Fibroblast of lung (primary cell): ENCODE results near the gene PCSK6. TPM values are rescaled to one million over a fixed set of nuclear protein-coding genes. Genes with fewer than 3 reads are reported as not detected.

Source experiments
- DNase-seq, 2 donors: peaks; one replicate each; pipeline versions ENCODE4 v3.0.0 to v3.0.0-alpha.2; 2010; ENCODE audit warnings: low read depth in 2 of 2
- H2AFZ ChIP-seq: 2 replicates; pipeline ENCODE4 v1.5.1; 2012; ENCODE audit warnings: low read length, control low read depth, inconsistent platforms
- H3K27ac ChIP-seq: 2 replicates; pipeline ENCODE4 v1.5.1; 2011; ENCODE audit warnings: low read length, control low read depth; ENCODE audit not compliant: insufficient read depth
- H3K27me3 ChIP-seq: 2 replicates; pipeline ENCODE4 v1.5.1; 2011; ENCODE audit warnings: mild to moderate bottlenecking, low read length; ENCODE audit not compliant: control insufficient read depth, insufficient read depth
- H3K36me3 ChIP-seq: 2 replicates; pipeline ENCODE4 v1.5.1; 2011; ENCODE audit warnings: low read length; ENCODE audit not compliant: control insufficient read depth, insufficient read depth
- H3K4me1 ChIP-seq: 2 replicates; pipeline ENCODE4 v1.5.1; 2011; ENCODE audit warnings: low read length; ENCODE audit not compliant: control insufficient read depth, insufficient read depth; ENCODE audit errors: extremely low read depth
- H3K4me2 ChIP-seq: 2 replicates; pipeline ENCODE4 v1.5.1; 2011; ENCODE audit warnings: low read length, control low read depth; ENCODE audit not compliant: insufficient read depth; ENCODE audit errors: extremely low read depth
- H3K4me3 ChIP-seq, 4 experiments: fragments of 200-600 bp in 1 of 4; sonication (generic) in 1 of 4; replicated peaks in 1 of 4; 2 replicates each; pipeline ENCODE4 v1.5.1; 2011 to 2016; ENCODE audit warnings: low read length in 4 of 4, low read depth in 3 of 4, mild to moderate bottlenecking in 3 of 4, control low read depth in 2 of 4, inconsistent platforms in 1 of 4, mixed read lengths in 1 of 4; ENCODE audit not compliant: insufficient read depth in 1 of 4; ENCODE audit errors: control extremely low read depth in 1 of 4
- H3K79me2 ChIP-seq: 2 replicates; pipeline ENCODE4 v1.5.1; 2012; ENCODE audit warnings: mild to moderate bottlenecking, low read length, inconsistent platforms; ENCODE audit not compliant: control insufficient read depth, insufficient read depth
- H3K9ac ChIP-seq: 2 replicates; pipeline ENCODE4 v1.5.1; 2011; ENCODE audit warnings: mild to moderate bottlenecking, low read length, control low read depth; ENCODE audit not compliant: insufficient read depth
- H3K9me3 ChIP-seq: 2 replicates; pipeline ENCODE4 v1.5.1; 2012; ENCODE audit warnings: low read depth, low read length; ENCODE audit not compliant: control insufficient read depth, insufficient read depth
- H4K20me1 ChIP-seq: 2 replicates; pipeline ENCODE4 v1.5.1; 2011; ENCODE audit warnings: low read length; ENCODE audit not compliant: control insufficient read depth, insufficient read depth; ENCODE audit errors: extremely low read depth
- EZH2 ChIP-seq: IDR thresholded peaks from 2 replicates; pipeline ENCODE4 v1.5.1; 2012; ENCODE audit warnings: low read length, control low read depth, mild to moderate bottlenecking; ENCODE audit errors: missing control alignments
- polyA plus RNA-seq, 2 donors: library from polyadenylated mRNA; depleted of rRNA in 1 of 2; stranded (reverse) in 1 of 2; unstranded in 1 of 2; fragments of >200 nt; gene quantifications; 2 replicates each; pipeline ENCODE4 v1.2.1, GENCODE V29; 2011 to 2012; ENCODE audit warnings: missing spikeins in 1 of 2
- total RNA-seq: library from RNA; depleted of rRNA; stranded (reverse); fragments of >200 nt; gene quantifications from 2 replicates; pipeline ENCODE4 v1.2.1, GENCODE V29; 2014
- TF ChIP-seq, protein P1 (sequence below), 2 donors: IDR thresholded peaks in 1 of 2; conservative IDR thresholded peaks in 1 of 2; 1 replicate in 1 of 2; 2 replicates in 1 of 2; pipeline ENCODE4 v1.5.1; 2011 to 2012; ENCODE audit warnings: low read length in 2 of 2, control low read depth in 1 of 2, inconsistent platforms in 1 of 2, low read depth in 1 of 2, mild to moderate bottlenecking in 1 of 2

PCSK6 gene
- total and polyA plus RNA-seq, 2 donors (not counting 1 experiment from before 2014, with no cell fraction given), result 0.02 to 0.83 TPM

DNA sequence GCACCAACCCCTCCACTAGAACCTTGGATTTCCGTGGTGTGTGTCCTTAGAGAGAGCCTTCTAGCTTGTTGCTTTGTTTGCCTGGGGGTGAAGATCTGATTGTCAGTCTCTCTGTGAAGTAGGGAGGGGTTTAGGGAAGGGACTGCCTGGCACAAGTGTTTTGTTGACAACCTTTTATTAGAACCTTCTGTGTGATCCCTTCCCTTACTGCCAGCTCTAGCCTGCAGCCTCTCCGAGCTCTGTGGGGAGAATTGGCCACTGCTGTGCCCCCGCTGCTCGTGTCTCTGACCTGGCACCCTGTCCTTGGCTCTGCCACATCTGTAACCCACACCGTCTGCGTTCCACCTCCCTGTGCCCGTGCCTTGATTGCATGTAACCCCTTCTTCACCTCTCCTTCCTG is 30.9 kb upstream of the PCSK6 start:
- no peaks in the 10 kb centered on the region for H3K36me3 ChIP-seq
- no peak overlapping the region for H3K27ac ChIP-seq
- TF ChIP-seq, protein P1, sequence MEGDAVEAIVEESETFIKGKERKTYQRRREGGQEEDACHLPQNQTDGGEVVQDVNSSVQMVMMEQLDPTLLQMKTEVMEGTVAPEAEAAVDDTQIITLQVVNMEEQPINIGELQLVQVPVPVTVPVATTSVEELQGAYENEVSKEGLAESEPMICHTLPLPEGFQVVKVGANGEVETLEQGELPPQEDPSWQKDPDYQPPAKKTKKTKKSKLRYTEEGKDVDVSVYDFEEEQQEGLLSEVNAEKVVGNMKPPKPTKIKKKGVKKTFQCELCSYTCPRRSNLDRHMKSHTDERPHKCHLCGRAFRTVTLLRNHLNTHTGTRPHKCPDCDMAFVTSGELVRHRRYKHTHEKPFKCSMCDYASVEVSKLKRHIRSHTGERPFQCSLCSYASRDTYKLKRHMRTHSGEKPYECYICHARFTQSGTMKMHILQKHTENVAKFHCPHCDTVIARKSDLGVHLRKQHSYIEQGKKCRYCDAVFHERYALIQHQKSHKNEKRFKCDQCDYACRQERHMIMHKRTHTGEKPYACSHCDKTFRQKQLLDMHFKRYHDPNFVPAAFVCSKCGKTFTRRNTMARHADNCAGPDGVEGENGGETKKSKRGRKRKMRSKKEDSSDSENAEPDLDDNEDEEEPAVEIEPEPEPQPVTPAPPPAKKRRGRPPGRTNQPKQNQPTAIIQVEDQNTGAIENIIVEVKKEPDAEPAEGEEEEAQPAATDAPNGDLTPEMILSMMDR (conservative IDR thresholded peaks at IDR 0.05 in 1 of 2, IDR thresholded peaks at IDR 0.05 in 1 of 2; ENCODE audit: low read depth in 1 of 2, low read length in 2 of 2), result no peak
- TF ChIP-seq EZH2, result no peak
- H3K4me2 ChIP-seq, result no peak overlapping the region
- no peaks in the 10 kb centered on the region for H4K20me1 ChIP-seq
- no peaks in the 10 kb centered on the region for H3K27me3 ChIP-seq
- no peak overlapping the region for H3K4me3 ChIP-seq
- H3K9ac ChIP-seq, result no peak overlapping the region
- H2AFZ ChIP-seq, result no peak overlapping the region
- H3K79me2 ChIP-seq, result no peaks in the 10 kb centered on the region
- no peaks in the 10 kb centered on the region for H3K9me3 ChIP-seq
- no peak for DNase-seq
- no peaks in the 10 kb centered on the region for H3K4me1 ChIP-seq

DNA sequence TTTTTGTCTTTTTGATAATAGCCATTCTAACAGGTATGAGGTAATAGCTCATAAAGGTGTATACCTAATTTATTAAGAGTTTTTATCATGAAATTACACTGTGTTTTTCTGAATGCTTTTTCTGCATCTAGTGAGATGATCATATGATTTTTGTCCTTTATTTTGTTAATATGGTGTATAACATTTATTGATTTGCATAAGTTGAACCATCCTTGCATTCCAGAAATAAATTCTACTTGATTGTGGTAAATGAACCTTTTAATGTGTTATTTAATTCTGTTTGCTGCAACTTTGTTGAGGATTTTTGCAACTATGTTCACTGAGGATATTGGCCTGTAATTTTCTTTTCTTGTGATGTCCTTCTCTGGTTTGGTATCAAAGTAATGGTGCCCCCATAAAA is 28.0 kb upstream of the PCSK6 start:
- TF ChIP-seq, protein P1 (conservative IDR thresholded peaks at IDR 0.05 in 1 of 2, IDR thresholded peaks at IDR 0.05 in 1 of 2; ENCODE audit: low read depth in 1 of 2, low read length in 2 of 2), result no peak
- no peak for TF ChIP-seq EZH2

DNA sequence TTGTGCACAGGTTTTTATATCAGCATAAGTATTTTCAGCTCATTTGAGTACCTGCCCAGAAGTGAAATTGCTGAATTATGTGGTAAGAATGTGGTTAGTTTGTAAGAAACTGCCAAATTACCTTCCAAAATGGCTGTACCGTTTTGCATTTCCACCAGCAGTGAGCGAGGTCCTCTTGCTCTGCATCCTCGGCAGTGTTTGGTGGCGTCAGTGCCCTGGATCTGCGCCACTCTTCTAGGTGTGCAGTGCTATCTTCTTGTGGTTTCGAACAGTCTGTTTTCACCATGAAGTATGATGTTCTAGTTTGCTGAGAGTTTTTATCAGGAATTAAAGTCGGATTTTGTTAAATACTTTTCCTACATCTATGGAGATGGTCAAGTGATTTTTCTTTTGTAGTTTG is 24.8 kb upstream of the PCSK6 start:
- Histone ChIP-seq H3K36me3 (no peaks in the 10 kb centered on the region), H3K4me3 (no peak overlapping the region), H3K79me2 (no peaks in the 10 kb centered on the region), H2AFZ (no peak overlapping the region), H3K4me1 (no peaks in the 10 kb centered on the region), H3K27ac (no peak overlapping the region), H4K20me1 (no peaks in the 10 kb centered on the region), H3K27me3 (no peaks in the 10 kb centered on the region), H3K9ac (no peak overlapping the region), H3K9me3 (no peaks in the 10 kb centered on the region), H3K4me2 (no peak overlapping the region)
- no peak for DNase-seq
- TF ChIP-seq EZH2, result no peak
- TF ChIP-seq, protein P1 (conservative IDR thresholded peaks at IDR 0.05 in 1 of 2, IDR thresholded peaks at IDR 0.05 in 1 of 2; ENCODE audit: low read depth in 1 of 2, low read length in 2 of 2), result no peak

More for the DNA sequence above, 28.0 kb upstream of the PCSK6 start:
- H3K9ac ChIP-seq, result no peak overlapping the region
- H3K27ac ChIP-seq, result no peak overlapping the region
- no peaks in the 10 kb centered on the region for H3K36me3 ChIP-seq
- no peaks in the 10 kb centered on the region for H3K9me3 ChIP-seq
- no peaks in the 10 kb centered on the region for H4K20me1 ChIP-seq
- H3K27me3 ChIP-seq, result no peaks in the 10 kb centered on the region
- H3K4me3 ChIP-seq, result no peak overlapping the region
- H3K79me2 ChIP-seq, result no peaks in the 10 kb centered on the region
- no peak overlapping the region for H2AFZ ChIP-seq
- no peak overlapping the region for H3K4me2 ChIP-seq
- no peak for DNase-seq
- H3K4me1 ChIP-seq, result no peaks in the 10 kb centered on the region
